HEK293T (cell line): ENCODE data around the gene CIROP.
A peak's percentile ranks its signal among the peaks of the same experiment; 100 is the strongest.

Source experiments
- CTCF ChIA-PET: fragments of 350-600 bp; formaldehyde crosslinking; extraction: SDS; loops from one replicate; lab custom pipeline; 2021; ENCODE audit warnings: antibody characterized with exemption, inconsistent platforms; lab: Yijun Ruan, JAX
- POLR2A ChIA-PET: fragments of 350-600 bp; formaldehyde crosslinking; extraction: SDS; loops from one replicate; lab custom pipeline; 2020; ENCODE audit warnings: antibody characterized with exemption, inconsistent platforms; lab: Yijun Ruan, JAX
- DNase-seq: peaks from one replicate; pipeline ENCODE4 v3.0.0; 2012; ENCODE audit warnings: mixed read lengths; ENCODE audit errors: extremely low spot score
- ARNT ChIP-seq: fragments of 450-650 bp; IDR thresholded peaks from 2 replicates; pipeline ENCODE4 v1.6.1; 2017; ENCODE audit warnings: mild to moderate bottlenecking
- BHLHE40 ChIP-seq: fragments of 450-650 bp; IDR thresholded peaks from 2 replicates; pipeline ENCODE4 v1.6.1; 2016; ENCODE audit warnings: mild to moderate bottlenecking, moderate library complexity, borderline replicate concordance
- CTBP1 ChIP-seq: fragments of 450-650 bp; IDR thresholded peaks from 2 replicates; pipeline ENCODE4 v1.6.1; 2016; ENCODE audit warnings: borderline replicate concordance
- ELF4 ChIP-seq: fragments of 450-650 bp; IDR thresholded peaks from 2 replicates; pipeline ENCODE4 v1.6.1; 2017; ENCODE audit warnings: antibody characterized with exemption
- FOXA1 ChIP-seq: fragments of 450-650 bp; IDR thresholded peaks from 2 replicates; pipeline ENCODE4 v1.6.1; 2016; ENCODE audit warnings: mild to moderate bottlenecking
- FOXK2 ChIP-seq: fragments of 450-650 bp; IDR thresholded peaks from 2 replicates; pipeline ENCODE4 v1.6.1; 2016; ENCODE audit warnings: mild to moderate bottlenecking
- FOXM1 ChIP-seq: fragments of 450-650 bp; IDR thresholded peaks from 2 replicates; pipeline ENCODE4 v1.6.1; 2017; ENCODE audit warnings: mild to moderate bottlenecking, borderline replicate concordance
- HDGF ChIP-seq: fragments of 450-650 bp; IDR thresholded peaks from 2 replicates; pipeline ENCODE4 v1.6.1; 2017; ENCODE audit warnings: antibody characterized with exemption, borderline replicate concordance
- L3MBTL2 ChIP-seq: fragments of 450-650 bp; conservative IDR thresholded peaks from 2 replicates; pipeline ENCODE4 v1.6.1; 2016; ENCODE audit warnings: mild to moderate bottlenecking
- LEF1 ChIP-seq: fragments of 450-650 bp; IDR thresholded peaks from 2 replicates; pipeline ENCODE4 v1.6.1; 2017; ENCODE audit warnings: mild to moderate bottlenecking, borderline replicate concordance
- NFRKB ChIP-seq: fragments of 450-650 bp; IDR thresholded peaks from 2 replicates; pipeline ENCODE4 v1.6.1; 2016; ENCODE audit warnings: mild to moderate bottlenecking, moderate library complexity
- SP1 ChIP-seq: fragments of 450-650 bp; IDR thresholded peaks from 2 replicates; pipeline ENCODE4 v1.6.1; 2017
- SUZ12 ChIP-seq: fragments of 450-650 bp; IDR thresholded peaks from 2 replicates; pipeline ENCODE4 v1.6.1; 2016; ENCODE audit warnings: mild to moderate bottlenecking
- TARDBP ChIP-seq: fragments of 450-650 bp; IDR thresholded peaks from 2 replicates; pipeline ENCODE4 v1.6.1; 2016
- ZNF384 ChIP-seq: fragments of 450-650 bp; IDR thresholded peaks from 2 replicates; pipeline ENCODE4 v1.6.1; 2016
- TF ChIP-seq, protein P1 (sequence below): fragments of 450-650 bp; IDR thresholded peaks from 2 replicates; pipeline ENCODE4 v1.6.1; 2016

CIROP gene

DNA sequence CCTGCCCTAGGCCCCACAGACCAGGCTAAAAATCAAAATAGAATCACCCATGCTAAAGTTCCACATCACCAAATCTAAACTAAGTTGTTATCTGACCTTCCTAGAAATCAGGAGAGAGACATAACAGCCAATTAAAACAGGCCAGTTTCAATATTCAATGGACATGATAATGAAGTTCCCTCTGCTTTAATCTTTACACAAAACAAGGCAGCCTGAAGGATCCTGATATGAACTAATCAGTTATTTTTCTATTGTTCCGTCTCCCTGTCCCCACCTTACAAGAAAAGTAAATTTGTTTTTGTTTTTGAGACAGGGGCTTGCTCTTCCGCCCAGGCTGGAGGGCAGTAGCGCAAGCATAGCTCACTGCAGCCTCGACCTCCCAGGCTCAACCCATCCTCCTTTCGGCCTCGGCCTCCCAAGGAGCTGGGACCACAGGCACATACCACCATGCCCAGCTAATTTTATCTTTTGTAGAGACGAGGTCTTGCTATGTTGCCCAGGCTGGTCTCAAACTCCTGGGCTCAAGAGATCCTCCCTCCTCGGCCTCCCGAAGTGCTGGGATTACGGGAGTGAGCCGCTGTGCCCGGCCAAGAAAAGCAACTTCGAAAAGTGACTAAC lies 19.7 kb upstream of the CIROP start:
- no peak for DNase-seq
- CTCF ChIA-PET = interaction anchor here (0.8 kb wide), 1 partner anchor 47 kb away, joined by 3 read pairs; no protein-coding TSS in a partner anchor
- POLR2A ChIA-PET = no interaction called here
- TF ChIP-seq BHLHE40 (no peak), HDGF (no peak), FOXK2 (no peak), FOXA1 (no peak), TARDBP (no peak), SP1 (no peak), FOXM1 (no peak), LEF1 (no peak), ZNF384 (no peak), CTBP1 (no peak), NFRKB (no peak)

DNA sequence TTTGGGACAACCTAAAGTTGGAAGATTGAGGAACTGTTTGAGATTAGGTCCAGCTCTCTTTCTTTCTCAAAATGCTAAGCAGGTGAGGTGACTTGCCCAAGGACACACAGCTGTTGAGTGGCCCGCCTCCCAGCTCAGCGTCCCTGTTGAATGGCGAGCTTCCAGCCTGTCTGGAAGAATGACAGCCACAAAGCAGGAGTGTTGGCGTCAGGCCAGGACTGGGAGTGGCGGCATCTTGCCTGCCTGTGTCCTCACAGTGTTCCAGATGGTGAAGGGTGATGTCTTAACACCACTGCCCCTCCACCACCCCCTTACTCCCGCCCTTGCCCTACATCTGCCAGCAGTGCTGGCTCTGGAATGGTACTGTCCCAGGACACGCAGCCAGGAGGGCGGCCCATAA lies 18.6 kb upstream of the CIROP start:
- TF ChIP-seq CTBP1 (no peak), ARNT (no peak)
- TF ChIP-seq, protein P1, sequence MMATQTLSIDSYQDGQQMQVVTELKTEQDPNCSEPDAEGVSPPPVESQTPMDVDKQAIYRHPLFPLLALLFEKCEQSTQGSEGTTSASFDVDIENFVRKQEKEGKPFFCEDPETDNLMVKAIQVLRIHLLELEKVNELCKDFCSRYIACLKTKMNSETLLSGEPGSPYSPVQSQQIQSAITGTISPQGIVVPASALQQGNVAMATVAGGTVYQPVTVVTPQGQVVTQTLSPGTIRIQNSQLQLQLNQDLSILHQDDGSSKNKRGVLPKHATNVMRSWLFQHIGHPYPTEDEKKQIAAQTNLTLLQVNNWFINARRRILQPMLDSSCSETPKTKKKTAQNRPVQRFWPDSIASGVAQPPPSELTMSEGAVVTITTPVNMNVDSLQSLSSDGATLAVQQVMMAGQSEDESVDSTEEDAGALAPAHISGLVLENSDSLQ = 0 out of 2 replicates have a peak, but pooled peaks have one; percentile 19
- ChIA-PET CTCF (interaction anchor here (0.6 to 1.3 kb wide), 4 partner anchors 46 to 169 kb away, joined by 3 to 4 read pairs (median 3); no protein-coding TSS in a partner anchor), POLR2A (interaction anchor here (0.9 kb wide), 1 partner anchor 61 kb away, joined by 5 read pairs; the partner anchor contains the start of gene SLC7A8)
- no peak for DNase-seq

DNA sequence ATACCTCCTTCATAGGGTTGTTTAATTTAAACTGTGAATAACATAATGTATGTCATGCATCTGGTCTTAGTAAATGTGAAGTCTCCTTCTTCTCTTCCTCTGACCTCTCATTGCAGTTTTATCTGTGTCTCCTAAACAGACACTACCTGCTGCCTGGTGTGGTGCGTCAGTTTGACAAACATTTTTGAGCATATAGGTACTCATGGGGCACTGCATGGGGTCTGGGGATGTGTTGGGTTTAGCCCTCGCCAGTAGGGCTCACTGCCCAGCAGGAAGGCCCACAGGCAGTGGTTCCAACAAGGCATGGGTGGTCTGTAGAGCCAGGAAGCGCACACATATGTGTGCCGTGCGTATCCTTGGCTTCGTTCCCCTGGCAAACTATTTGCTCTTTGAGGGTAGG lies 17.3 kb upstream of the CIROP start:
- POLR2A ChIA-PET = interaction anchor here (1.1 to 2.6 kb wide), 3 partner anchors 27 to 65 kb away, joined by 5 to 14 read pairs (median 10); partner anchors contain the start of genes ACIN1 and SLC7A8
- no peak for DNase-seq
- CTCF ChIA-PET = interaction anchor here (0.6 to 4.3 kb wide), 12 partner anchors 9 to 73 kb away, joined by 3 to 145 read pairs (median 8); partner anchors contain the start of gene SLC7A8
- TF ChIP-seq SUZ12 = no peak
- no peak for TF ChIP-seq FOXK2
- no peak for TF ChIP-seq FOXA1
- no peak for TF ChIP-seq BHLHE40
- TF ChIP-seq, protein P1 = no peak
- no peak for TF ChIP-seq ZNF384
- TF ChIP-seq SP1 = no peak
- TF ChIP-seq ELF4 = no peak
- TF ChIP-seq ARNT = no peak
- TF ChIP-seq NFRKB = no peak
- no peak for TF ChIP-seq TARDBP
- TF ChIP-seq L3MBTL2 = no peak
- no peak for TF ChIP-seq CTBP1
- no peak for TF ChIP-seq FOXM1
- TF ChIP-seq HDGF = no peak
- no peak for TF ChIP-seq LEF1

DNA sequence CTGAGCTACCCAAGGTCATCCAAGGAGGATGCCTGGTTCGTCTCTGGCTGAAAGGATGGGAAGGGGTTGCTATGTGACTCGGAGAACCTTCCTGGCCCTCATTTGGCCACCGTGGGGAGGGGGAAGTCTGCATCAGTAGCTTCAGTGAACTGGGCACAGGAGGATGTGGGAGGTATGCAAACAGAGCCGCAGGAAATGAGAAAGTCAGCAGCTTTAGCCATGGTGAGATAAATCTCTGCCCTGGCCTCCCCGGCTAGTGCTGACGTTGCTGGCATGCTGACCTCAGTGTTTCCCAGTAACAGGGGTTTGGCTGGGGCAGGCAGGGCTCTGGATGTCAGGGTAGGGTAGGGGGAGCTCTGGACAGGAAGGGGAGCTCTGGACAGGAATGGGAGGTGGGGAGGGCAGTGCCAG lies 16.6 kb upstream of the CIROP start:
- POLR2A ChIA-PET = interaction anchor here (1.1 to 2.6 kb wide), 4 partner anchors 27 to 201 kb away, joined by 3 to 14 read pairs (median 8); partner anchors contain the start of genes ACIN1 and SLC7A8

DNA sequence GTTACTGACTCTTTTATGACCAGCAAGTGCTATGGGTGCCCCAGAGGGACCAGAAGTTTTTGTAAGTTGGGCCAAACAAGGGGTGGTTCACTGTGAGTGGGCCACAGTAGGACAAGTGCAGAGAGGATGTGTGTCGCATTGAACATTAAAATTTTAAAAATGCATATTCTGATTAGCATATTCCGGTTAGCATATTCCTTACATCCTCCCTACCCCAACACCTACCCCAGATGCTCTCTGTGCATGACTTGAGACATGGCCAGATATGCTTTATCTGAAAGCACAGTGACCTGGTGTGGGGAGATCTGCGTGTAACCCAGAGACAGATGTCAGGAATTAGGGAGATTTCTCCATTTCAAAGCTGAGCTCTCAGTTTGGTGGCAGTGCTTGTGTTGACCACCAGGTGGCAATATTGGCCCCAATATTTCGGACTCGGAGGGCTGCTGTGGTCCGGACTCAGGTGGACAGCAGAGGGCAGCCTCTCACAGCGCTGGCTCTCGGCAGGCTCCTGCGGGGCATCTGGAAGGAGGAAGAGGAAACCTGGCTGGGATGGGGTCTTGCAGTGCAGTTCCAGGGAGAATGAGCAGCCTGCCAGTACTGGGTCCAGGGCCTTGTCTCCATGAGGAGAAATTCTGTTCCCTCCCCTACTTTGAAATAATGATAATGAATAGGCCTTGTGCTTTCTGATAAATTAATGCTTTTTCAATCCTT lies 15.9 kb upstream of the CIROP start:
- peak; percentile 94 for DNase-seq
- POLR2A ChIA-PET = interaction anchor here (0.6 to 2.6 kb wide), 6 partner anchors 25 to 201 kb away, joined by 3 to 14 read pairs (median 8); partner anchors contain the start of genes ACIN1, C14orf119 and SLC7A8
- TF ChIP-seq CTBP1 = no peak
- TF ChIP-seq HDGF = no peak
- no peak for TF ChIP-seq ARNT
- TF ChIP-seq, protein P1 = no peak
- no peak for TF ChIP-seq ZNF384
- no peak for TF ChIP-seq BHLHE40
- no peak for TF ChIP-seq SP1
- TF ChIP-seq FOXK2 = no peak
- TF ChIP-seq SUZ12 = no peak
- TF ChIP-seq FOXA1 = no peak
- TF ChIP-seq NFRKB = no peak
- TF ChIP-seq TARDBP = no peak
- no peak for TF ChIP-seq L3MBTL2
- TF ChIP-seq ELF4 = no peak
- TF ChIP-seq LEF1 = no peak
- no peak for TF ChIP-seq FOXM1
- CTCF ChIA-PET = interaction anchor here (0.6 to 4.3 kb wide), 32 partner anchors 8 to 674 kb away, joined by 3 to 145 read pairs (median 6); partner anchors contain the start of genes ACIN1, C14orf119 and SLC7A8

More for the DNA sequence above, 16.6 kb upstream of the CIROP start:
- TF ChIP-seq, protein P1 = no peak
- no peak for TF ChIP-seq LEF1
- no peak for TF ChIP-seq ELF4
- no peak for TF ChIP-seq FOXK2
- no peak for TF ChIP-seq FOXA1
- TF ChIP-seq ZNF384 = no peak
- TF ChIP-seq BHLHE40 = no peak
- no peak for TF ChIP-seq FOXM1
- no peak for TF ChIP-seq HDGF
- no peak for TF ChIP-seq SP1
- TF ChIP-seq SUZ12 = no peak
- no peak for TF ChIP-seq TARDBP
- no peak for TF ChIP-seq L3MBTL2
- no peak for TF ChIP-seq ARNT
- no peak for TF ChIP-seq NFRKB
- no peak for TF ChIP-seq CTBP1
- CTCF ChIA-PET = interaction anchor here (0.5 to 4.3 kb wide), 23 partner anchors 9 to 259 kb away, joined by 3 to 145 read pairs (median 7); partner anchors contain the start of genes ACIN1, C14orf119 and SLC7A8
- DNase-seq = no peak
